H9 (cell line): ENCODE results near the gene P4HA2. TPM values are rescaled to one million over a fixed set of nuclear protein-coding genes. Genes with fewer than 3 reads are reported as not detected.

Experiments used
- DNase-seq: peaks from one replicate; pipeline ENCODE4 v3.0.0-alpha.2; 2017
- H2AFZ ChIP-seq: one replicate; pipeline ENCODE4 v1.6.1; 2013; ENCODE audit warnings: mild to moderate bottlenecking, low read length, control low read depth, moderate library complexity
- H2AK5ac ChIP-seq: 2 replicates; pipeline ENCODE4 v1.6.1; 2013; ENCODE audit warnings: low read length, control low read depth, mixed read lengths; ENCODE audit not compliant: insufficient read length
- H2BK120ac ChIP-seq: one replicate; pipeline ENCODE4 v1.6.1; 2013; ENCODE audit warnings: low read depth, mild to moderate bottlenecking, low read length, control low read depth, inconsistent platforms; ENCODE audit not compliant: poor library complexity, severe bottlenecking
- H2BK12ac ChIP-seq: 2 replicates; pipeline ENCODE4 v1.6.1; 2013; ENCODE audit warnings: low read length, control low read depth, mixed read lengths, low read depth; ENCODE audit not compliant: insufficient read length
- H2BK15ac ChIP-seq: 2 replicates; pipeline ENCODE4 v1.6.1; 2013; ENCODE audit warnings: low read depth, low read length, control low read depth
- H2BK20ac ChIP-seq: one replicate; pipeline ENCODE4 v1.6.1; 2013; ENCODE audit warnings: low read depth, mild to moderate bottlenecking, low read length, control low read depth, inconsistent platforms; ENCODE audit not compliant: poor library complexity, severe bottlenecking
- H2BK5ac ChIP-seq: 2 replicates; pipeline ENCODE4 v1.6.1; 2013; ENCODE audit warnings: low read length, control low read depth, mixed read lengths; ENCODE audit not compliant: insufficient read length
- H3K14ac ChIP-seq: 2 replicates; pipeline ENCODE4 v1.6.1; 2013; ENCODE audit warnings: low read length, control low read depth; ENCODE audit not compliant: insufficient read depth
- H3K18ac ChIP-seq: 2 replicates; pipeline ENCODE4 v1.6.1; 2013; ENCODE audit warnings: low read depth, mild to moderate bottlenecking, mixed read lengths, low read length, control low read depth; ENCODE audit not compliant: insufficient read length
- H3K23ac ChIP-seq: 2 replicates; pipeline ENCODE4 v1.6.1; 2013; ENCODE audit warnings: low read length, control low read depth, mixed read lengths, low read depth; ENCODE audit not compliant: insufficient read length
- H3K23me2 ChIP-seq: 2 replicates; pipeline ENCODE4 v1.6.1; 2013; ENCODE audit warnings: low read depth, mild to moderate bottlenecking, mixed read lengths, low read length, control low read depth; ENCODE audit not compliant: insufficient read length, poor library complexity, severe bottlenecking
- H3K27ac ChIP-seq: 2 replicates; pipeline ENCODE4 v1.5.1; 2013; ENCODE audit warnings: low read length, control low read depth, mixed read lengths, low read depth; ENCODE audit not compliant: insufficient read length
- H3K27me3 ChIP-seq: 2 replicates; pipeline ENCODE4 v1.6.1; 2013; ENCODE audit warnings: low read length, control low read depth, inconsistent platforms; ENCODE audit not compliant: insufficient read depth
- H3K4ac ChIP-seq: 2 replicates; pipeline ENCODE4 v1.6.1; 2013; ENCODE audit warnings: low read depth, mild to moderate bottlenecking, control low read depth, inconsistent platforms, low read length, moderate library complexity
- H3K4me1 ChIP-seq: 2 replicates; pipeline ENCODE4 v1.6.1; 2013; ENCODE audit warnings: low read length, control low read depth, inconsistent platforms; ENCODE audit not compliant: insufficient read depth
- H3K4me2 ChIP-seq: 2 replicates; pipeline ENCODE4 v1.6.1; 2013; ENCODE audit warnings: low read length, control low read depth, mixed read lengths; ENCODE audit not compliant: insufficient read length, insufficient read depth
- H3K56ac ChIP-seq: 2 replicates; pipeline ENCODE4 v1.6.1; 2013; ENCODE audit warnings: low read depth, mild to moderate bottlenecking, mixed read lengths, low read length, control low read depth; ENCODE audit not compliant: insufficient read length
- H3K79me1 ChIP-seq: 2 replicates; pipeline ENCODE4 v1.6.1; 2013; ENCODE audit warnings: low read depth, mild to moderate bottlenecking, moderate library complexity, low read length, control low read depth, inconsistent platforms; ENCODE audit not compliant: insufficient read depth, poor library complexity, severe bottlenecking
- H3K79me2 ChIP-seq: 2 replicates; pipeline ENCODE4 v1.6.1; 2013; ENCODE audit warnings: low read length, control low read depth, inconsistent platforms; ENCODE audit not compliant: insufficient read depth
- H3K9ac ChIP-seq: 2 replicates; pipeline ENCODE4 v1.6.1; 2013; ENCODE audit warnings: low read length, control low read depth, mixed read lengths; ENCODE audit not compliant: insufficient read length; ENCODE audit errors: extremely low read depth
- H3K9me3 ChIP-seq: one replicate; pipeline ENCODE4 v1.6.1; 2013; ENCODE audit warnings: low read depth, low read length, inconsistent platforms; ENCODE audit not compliant: control insufficient read depth
- H3T11ph ChIP-seq: one replicate; pipeline ENCODE4 v1.6.1; 2013; ENCODE audit warnings: mild to moderate bottlenecking, low read length, control low read depth, inconsistent platforms
- H4K20me1 ChIP-seq: one replicate; pipeline ENCODE4 v1.6.1; 2013; ENCODE audit not compliant: control insufficient read depth, insufficient read length, insufficient read depth
- H4K5ac ChIP-seq: 2 replicates; pipeline ENCODE4 v1.6.1; 2013; ENCODE audit warnings: low read depth, mild to moderate bottlenecking, mixed read lengths, low read length, control low read depth; ENCODE audit not compliant: insufficient read length
- H4K8ac ChIP-seq: replicated peaks from 2 replicates; pipeline ENCODE4 v1.6.1; 2013; ENCODE audit warnings: low read length, control low read depth, mixed read lengths, low read depth; ENCODE audit not compliant: insufficient read length
- H4K91ac ChIP-seq: 2 replicates; pipeline ENCODE4 v1.6.1; 2013; ENCODE audit warnings: low read depth, mild to moderate bottlenecking, moderate library complexity, mixed read lengths, low read length, control low read depth; ENCODE audit not compliant: insufficient read length
- H3K27ac Mint-ChIP-seq, 3 experiments: 2 replicates in 2 of 3; 3 replicates in 1 of 3; pipeline ENCODE4 v1.8.0; 2020 to 2021; ENCODE audit warnings: mixed read lengths in 3 of 3, mild to moderate bottlenecking in 1 of 3, moderate library complexity in 1 of 3
- H3K27me3 Mint-ChIP-seq: 2 replicates; pipeline ENCODE4 v1.8.0; 2021; ENCODE audit warnings: low read depth, mild to moderate bottlenecking, moderate library complexity, mixed read lengths
- H3K36me3 Mint-ChIP-seq, 3 experiments: 2 replicates in 2 of 3; 3 replicates in 1 of 3; pipeline ENCODE4 v1.8.0; 2020 to 2021; ENCODE audit warnings: low read depth in 3 of 3, mixed read lengths in 3 of 3; ENCODE audit not compliant: insufficient read depth in 1 of 3
- H3K4me1 Mint-ChIP-seq, 2 experiments: 2 replicates each; pipeline ENCODE4 v1.8.0; 2020; ENCODE audit warnings: mixed read lengths in 2 of 2
- H3K4me3 Mint-ChIP-seq, 2 experiments: 2 replicates in 1 of 2; 3 replicates in 1 of 2; pipeline ENCODE4 v1.8.0; 2020 to 2021; ENCODE audit warnings: mild to moderate bottlenecking in 2 of 2, mixed read lengths in 2 of 2, moderate library complexity in 1 of 2
- H3K9me3 Mint-ChIP-seq, 2 experiments: 2 replicates in 1 of 2; 3 replicates in 1 of 2; pipeline ENCODE4 v1.8.0; 2020; ENCODE audit warnings: mild to moderate bottlenecking in 2 of 2, mixed read lengths in 2 of 2, moderate library complexity in 1 of 2
- CTCF ChIP-seq: fragments of 200-600 bp; sonication (generic); conservative IDR thresholded peaks from 3 replicates; pipeline ENCODE4 v1.8.0; 2021; ENCODE audit warnings: antibody characterized with exemption, mild to moderate bottlenecking
- WGBS: extraction: QIAGEN DNeasy Blood & Tissue Kit; methylation state at CpG from one replicate; pipeline ENCODE4 v1.1.7; 2013; ENCODE audit warnings: missing lambda C conversion rate, low lambda C conversion rate, mixed read lengths; ENCODE audit not compliant: insufficient read length; ENCODE audit errors: extremely low coverage; 5-methylcytosine and 5-hydroxymethylcytosine counted together
- total RNA-seq: library from RNA; stranded (reverse); gene quantifications from 2 replicates; pipeline ENCODE4 v1.2.1, GENCODE V29; 2021

The P4HA2 gene
- total RNA-seq, 1 experiment from 2014 or later: 15.3 TPM

- no peak overlapping the region for H2BK12ac ChIP-seq
- H2BK120ac ChIP-seq: no peak overlapping the region
- no peak overlapping the region for H4K91ac ChIP-seq
- H3K27me3 ChIP-seq: no peaks in the 10 kb centered on the region
- H4K20me1 ChIP-seq: no peaks in the 10 kb centered on the region
- H2BK15ac ChIP-seq: no peak overlapping the region
- H3K9me3 ChIP-seq: no peaks in the 10 kb centered on the region
- no peak overlapping the region for H2BK5ac ChIP-seq
- no peaks in the 10 kb centered on the region for H3K36me3 Mint-ChIP-seq
- H3K27ac Mint-ChIP-seq: no peak overlapping the region; a peak in 1 of 7 replicates
- no peaks in the 10 kb centered on the region for H3K23me2 ChIP-seq
- H3K9me3 Mint-ChIP-seq: peaks cover 0 to 2% of the 10 kb centered on the region in 2 experiments; a peak in 2 of 5 replicates
- no peak overlapping the region for H3K4ac ChIP-seq
- H3T11ph ChIP-seq: no peak overlapping the region
- H4K8ac ChIP-seq: no peak overlapping the region
- TF ChIP-seq CTCF: peak; percentile 26; the same call in 1 of the 3 replicates
- WGBS: no CpG with 5 or more reads among the region's 1 CpG
- no peak overlapping the region for H3K9ac ChIP-seq
- no peaks in the 10 kb centered on the region for H3K79me1 ChIP-seq
- H2AK5ac ChIP-seq: no peak overlapping the region
- H3K79me2 ChIP-seq: no peaks in the 10 kb centered on the region
- no peak overlapping the region for H2AFZ ChIP-seq
- H3K27ac ChIP-seq: no peak overlapping the region
- no peak overlapping the region for H4K5ac ChIP-seq
- no peak overlapping the region for H3K23ac ChIP-seq
- DNase-seq: peak; percentile 35
- no peak overlapping the region for H3K4me2 ChIP-seq
- H3K4me1 Mint-ChIP-seq: no peaks in the 10 kb centered on the region
- no peak overlapping the region for H3K14ac ChIP-seq
- H3K4me1 ChIP-seq: no peaks in the 10 kb centered on the region
- H3K18ac ChIP-seq: no peak overlapping the region
- H2BK20ac ChIP-seq: no peak overlapping the region
- H3K27me3 Mint-ChIP-seq: peaks cover 10% of the 10 kb centered on the region
- H3K4me3 Mint-ChIP-seq: no peak overlapping the region
- no peak overlapping the region for H3K56ac ChIP-seq
Observed at GRCh38 chr5:132237141-132237540, 9.5 kb upstream of the P4HA2 start.
